Diencephalon (tissue), 1 donor: ENCODE data around the gene RNU6-8. TPM values are rescaled to one million over a fixed set of nuclear protein-coding genes. Genes with fewer than 3 reads are reported as not detected.

ENCODE experiments used
- small RNA-seq: library from RNA; depleted of rRNA; stranded (forward); fragments of <200 nt; gene quantifications from one replicate; pipeline ENCODE3, GENCODE V24; 2014
- total RNA-seq: library from RNA; depleted of rRNA; stranded (reverse); fragments of >200 nt; gene quantifications from one replicate; pipeline ENCODE4 v1.2.3, GENCODE V29; 2014

RNU6-8 gene
- total RNA-seq = not detected

DNA sequence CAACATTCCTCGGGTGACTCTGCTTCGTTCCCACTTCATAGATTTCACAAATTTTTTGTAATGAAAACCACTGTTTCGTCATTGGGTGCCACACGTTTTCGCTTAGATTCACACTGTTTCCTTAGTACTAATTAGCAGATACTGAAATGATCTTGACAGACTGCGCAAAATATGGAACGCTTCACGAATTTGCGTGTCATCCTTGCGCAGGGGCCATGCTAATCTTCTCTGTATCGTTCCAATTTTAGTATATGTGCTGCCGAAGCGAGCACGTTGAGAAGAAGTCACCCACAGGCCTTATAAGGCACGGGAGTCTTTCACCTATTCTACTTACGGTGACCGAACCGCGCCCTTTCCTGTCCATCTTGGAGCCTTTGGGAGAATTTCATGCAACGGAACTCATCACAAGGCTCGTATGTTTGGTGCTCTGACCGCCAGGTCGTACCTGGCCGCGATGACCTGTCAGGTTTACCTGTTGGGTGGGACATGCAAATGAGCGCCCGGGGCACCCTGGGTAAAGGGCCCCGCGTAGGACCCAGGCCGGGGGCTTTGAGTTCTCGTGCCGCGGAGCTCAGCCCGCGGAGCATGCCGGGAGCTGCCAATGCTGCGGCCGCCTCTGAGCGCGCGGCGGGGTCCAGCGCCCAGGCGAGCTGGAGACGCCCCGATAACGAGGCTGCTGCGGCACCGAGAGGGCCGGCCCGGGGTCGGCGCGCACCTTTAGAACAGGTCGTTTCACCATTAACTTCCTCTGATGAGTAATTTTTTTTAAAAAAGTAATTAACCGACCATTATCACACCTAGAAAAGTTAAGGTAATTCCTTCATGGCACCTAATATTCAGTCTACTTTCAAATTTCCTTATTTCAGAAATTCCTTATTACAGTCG is at the start of gene RNU6-8:
RNU6-8 (minus strand) TSS at position 272 of the 885 bp plus-strand sequence.

DNA sequence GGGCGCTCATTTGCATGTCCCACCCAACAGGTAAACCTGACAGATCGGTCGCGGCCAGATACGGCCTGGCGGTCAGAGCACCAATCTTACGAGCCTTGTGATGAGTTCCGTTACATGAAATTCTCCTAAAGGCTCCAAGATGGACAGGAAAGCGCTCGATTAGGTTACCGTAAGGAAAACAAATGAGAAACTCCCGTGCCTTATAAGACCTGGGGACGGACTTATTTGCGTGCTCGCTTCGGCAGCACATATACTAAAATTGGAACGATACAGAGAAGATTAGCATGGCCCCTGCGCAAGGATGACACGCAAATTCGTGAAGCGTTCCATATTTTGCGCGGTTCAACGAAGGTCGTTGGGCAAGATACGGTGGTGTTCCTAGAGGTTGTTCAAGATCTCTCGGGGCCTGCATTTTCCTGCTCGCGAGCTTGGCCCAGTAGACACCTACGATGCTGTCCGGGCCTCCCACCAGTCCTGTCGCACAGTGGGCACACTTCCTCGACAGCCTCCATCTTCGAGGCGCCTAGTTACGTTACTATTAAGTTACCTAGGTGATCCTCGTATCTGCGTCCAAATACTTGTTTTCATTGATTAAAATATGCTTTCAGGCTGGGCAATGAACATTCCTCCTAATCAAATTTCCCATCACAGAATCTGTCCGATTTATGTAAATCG is 1.1 kb downstream of the RNU6-8 start, which contains the start of gene RNU6-7:
RNU6-7 (plus strand) TSS at position 230 of the 675 bp plus-strand sequence.

Small RNA genes lying within 50 kb of the gene (small RNA-seq; reads per million reads assigned to genes)
- gene RNU6-7 (0.92 reads per million, percentile 75 among the genes with 10 or more reads in this experiment), gene RNU6-8 (not detected)

Other genes with a start within 250 kb of the RNU6-8 start
- gene ARHGAP5, start 126.0 kb downstream of the RNU6-8 start, total RNA-seq = 270 TPM
- gene RNU6-7, start 1.2 kb downstream of the RNU6-8 start, total RNA-seq = not detected
- gene AKAP6, start 126.0 kb upstream of the RNU6-8 start, total RNA-seq = 161 TPM